Measurements from ENCODE around the gene FAM3A. TPM values are rescaled to one million over a fixed set of nuclear protein-coding genes. Genes with fewer than 3 reads are reported as not detected.

FAM3A gene
- polyA plus RNA-seq, 1 experiment, result 34.8 TPM

GRCh38 chrX:154481195-154481594 lies 34.8 kb downstream of the FAM3A start:
- TF ChIP-seq CTCF (IDR thresholded peaks at IDR 0.05; ENCODE audit: insufficient read depth, low read depth, low read length), result no peak
- no peak overlapping the region for H3K4me3 ChIP-seq (ENCODE audit: low read depth, low read length)
- H3K27me3 ChIP-seq (ENCODE audit: control insufficient read depth, insufficient read depth, low read length), result no peaks in the 10 kb centered on the region
- CTCF ChIA-PET, result no interaction called here
- H3K36me3 ChIP-seq (ENCODE audit: control insufficient read depth, insufficient read depth, low read length), result peaks cover 3% of the 10 kb centered on the region
- POLR2A ChIA-PET, result no interaction called here
- no peak for DNase-seq (ENCODE audit: low read depth)

GRCh38 chrX:154478728-154479622 lies 37.1 kb downstream of the FAM3A start, which contains the start of gene LAGE3:
Gene LAGE3, minus strand, starts transcription at chrX:154479281. Its CDS starts 366 bp downstream, at chrX:154478915.
- TF ChIP-seq CTCF (IDR thresholded peaks at IDR 0.05; ENCODE audit: insufficient read depth, low read depth, low read length), result no peak
- peak; percentile 53 for DNase-seq (ENCODE audit: low read depth)
- POLR2A ChIA-PET, result no interaction called here
- H3K36me3 ChIP-seq (ENCODE audit: control insufficient read depth, insufficient read depth, low read length), result peaks cover 2% of the 10 kb centered on the region; the same call in 1 of the 2 replicates
- CTCF ChIA-PET, result no interaction called here
- no peaks in the 10 kb centered on the region for H3K27me3 ChIP-seq (ENCODE audit: control insufficient read depth, insufficient read depth, low read length)
- peak within 1 kb of the TSS; percentile 43 for H3K4me3 ChIP-seq (ENCODE audit: low read depth, low read length)

GRCh38 chrX:154477891-154478477 lies 38.0 kb downstream of the FAM3A start:
- ChIA-PET CTCF (no interaction called here), POLR2A (no interaction called here)
- DNase-seq (ENCODE audit: low read depth), result no peak
- Histone ChIP-seq H3K27me3 (ENCODE audit: control insufficient read depth, insufficient read depth, low read length) (no peaks in the 10 kb centered on the region), H3K4me3 (ENCODE audit: low read depth, low read length) (peak overlapping the region; percentile 43), H3K36me3 (ENCODE audit: control insufficient read depth, insufficient read depth, low read length) (peaks cover 2% of the 10 kb centered on the region; the same call in 1 of the 2 replicates)
- TF ChIP-seq CTCF (IDR thresholded peaks at IDR 0.05; ENCODE audit: insufficient read depth, low read depth, low read length), result no peak

GRCh38 chrX:154476821-154477220 lies 39.2 kb downstream of the FAM3A start:
- ChIA-PET CTCF (interaction anchor here (0.9 kb wide), 1 partner anchor 103 kb away, joined by 3 read pairs; no protein-coding TSS in a partner anchor), POLR2A (no interaction called here)
- TF ChIP-seq CTCF (IDR thresholded peaks at IDR 0.05; ENCODE audit: insufficient read depth, low read depth, low read length), result no peak
- Histone ChIP-seq H3K27me3 (ENCODE audit: control insufficient read depth, insufficient read depth, low read length) (no peaks in the 10 kb centered on the region), H3K4me3 (ENCODE audit: low read depth, low read length) (no peak overlapping the region), H3K36me3 (ENCODE audit: control insufficient read depth, insufficient read depth, low read length) (peaks cover 2% of the 10 kb centered on the region)
- no peak for DNase-seq (ENCODE audit: low read depth)

- Histone ChIP-seq H3K27me3 (ENCODE audit: control insufficient read depth, insufficient read depth, low read length) (no peaks in the 10 kb centered on the region), H3K36me3 (ENCODE audit: control insufficient read depth, insufficient read depth, low read length) (peaks cover 17% of the 10 kb centered on the region), H3K4me3 (ENCODE audit: low read depth, low read length) (no peak overlapping the region)
- POLR2A ChIA-PET, result interaction anchor here (0.6 kb wide), 1 partner anchor 17 kb away, joined by 3 read pairs; no protein-coding TSS in a partner anchor
- DNase-seq (ENCODE audit: low read depth), result no peak
- CTCF ChIA-PET, result interaction anchor here (1.0 kb wide), 1 partner anchor 75 kb away, joined by 3 read pairs; no protein-coding TSS in a partner anchor
- TF ChIP-seq CTCF (IDR thresholded peaks at IDR 0.05; ENCODE audit: insufficient read depth, low read depth, low read length), result no peak
These were observed 42.3 kb downstream of the FAM3A start for GRCh38 chrX:154473683-154474082.

Data from BJ (cell line).